HepG2 (cell line): ENCODE data around the gene KLHL30.

ENCODE experiments used
- ATF3 ChIP-seq: sonication (generic); formaldehyde crosslinking; IDR thresholded peaks from 2 replicates; pipeline ENCODE4 v1.4.0; 2020; ENCODE audit warnings: missing genetic modification reagents
- BRCA1 ChIP-seq: sonication (generic); formaldehyde crosslinking; IDR thresholded peaks from 2 replicates; pipeline ENCODE4 v1.4.0; 2020; ENCODE audit warnings: missing genetic modification reagents
- CBX2 ChIP-seq, 2 experiments: fragments of 200-600 bp in 1 of 2; sonication (generic); formaldehyde crosslinking in 1 of 2; IDR thresholded peaks; 2 replicates each; pipeline versions ENCODE4 v1.7.0 to v1.8.1; 2018 to 2022; ENCODE audit warnings: low read depth in 2 of 2, low read length in 1 of 2, mild to moderate bottlenecking in 1 of 2, missing genetic modification reagents in 1 of 2
- CEBPB ChIP-seq: IDR thresholded peaks from 2 replicates; pipeline ENCODE4 v1.6.1; 2011; ENCODE audit warnings: low read depth, low read length, improper control_type of control experiment, borderline replicate concordance
- CTCF ChIP-seq: sonication (generic); formaldehyde crosslinking; IDR thresholded peaks from 2 replicates; pipeline ENCODE4 v1.5.0; 2020; ENCODE audit warnings: mild to moderate bottlenecking, missing genetic modification reagents, moderate library complexity
- EHMT2 ChIP-seq: fragments of 200-600 bp; sonication (generic); IDR thresholded peaks from 2 replicates; pipeline ENCODE4 v1.7.0; 2017; ENCODE audit warnings: antibody characterized with exemption, low read depth, low read length, borderline replicate concordance
- EZH2 ChIP-seq: conservative IDR thresholded peaks from 2 replicates; pipeline ENCODE4 v1.6.1; 2012; ENCODE audit warnings: mild to moderate bottlenecking, low read depth, low read length, moderate library complexity
- KAT8 ChIP-seq: IDR thresholded peaks from 2 replicates; pipeline ENCODE4 v1.6.1; 2016; ENCODE audit warnings: missing genetic modification reagents, missing compliant biosample characterization
- PRDM15 ChIP-seq: sonication (generic); formaldehyde crosslinking; IDR thresholded peaks from 2 replicates; pipeline ENCODE4 v1.4.0; 2020; ENCODE audit warnings: missing genetic modification reagents
- RFX5 ChIP-seq: IDR thresholded peaks from 2 replicates; pipeline ENCODE4 v1.6.1; 2011; ENCODE audit warnings: low read depth, low read length, improper control_type of control experiment

GRCh38 chr2:238117199-238118154 lies 21.0 kb upstream of the KLHL30 start:
- TF ChIP-seq KAT8 (CRISPR knock-in tag) (no peak), CTCF (CRISPR knock-in tag) (no peak), PRDM15 (CRISPR knock-in tag) (no peak), ATF3 (CRISPR knock-in tag) (no peak), CEBPB (no peak), RFX5 (no peak), CBX2 (IDR thresholded peaks at IDR 0.05; ENCODE audit: low read depth, low read length) (no peak), CBX2 (CRISPR knock-in tag; IDR thresholded peaks at IDR 0.05; ENCODE audit: low read depth) (no peak), EZH2 (no peak), BRCA1 (CRISPR knock-in tag) (no peak), EHMT2 (no peak)
